RKO (cell line): ENCODE data around the gene RNF157.
"Not testable (repeated sequence)": the region's sequence is repeated elsewhere in the genome, so short reads cannot be mapped to it uniquely, and the experiment has no call there.

Experiments
- DNase-seq: peaks from one replicate; pipeline ENCODE4 v3.0.0-alpha.2; 2016; ENCODE audit warnings: low spot score

RNF157 gene

DNA sequence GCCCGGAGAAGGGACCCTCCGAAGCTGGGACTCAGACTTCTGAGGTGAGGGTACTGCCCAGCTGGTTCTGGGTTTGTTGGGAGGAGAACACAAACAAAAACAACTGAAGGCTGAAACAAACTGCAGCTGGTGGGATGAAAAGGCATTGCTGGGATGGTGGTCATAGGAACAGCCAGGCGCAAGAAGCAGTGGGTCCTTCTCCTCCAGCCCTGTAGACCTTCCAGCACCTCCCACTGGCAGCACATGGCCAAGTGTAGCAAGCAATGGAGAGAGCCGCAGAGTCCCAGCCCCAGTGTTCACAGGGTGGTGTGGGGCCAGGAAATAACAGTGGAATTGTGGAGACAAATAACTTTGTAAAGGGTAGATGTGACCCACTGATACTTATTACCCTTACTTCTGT is 50.6 kb downstream of the RNF157 start:
- no peak for DNase-seq

DNA sequence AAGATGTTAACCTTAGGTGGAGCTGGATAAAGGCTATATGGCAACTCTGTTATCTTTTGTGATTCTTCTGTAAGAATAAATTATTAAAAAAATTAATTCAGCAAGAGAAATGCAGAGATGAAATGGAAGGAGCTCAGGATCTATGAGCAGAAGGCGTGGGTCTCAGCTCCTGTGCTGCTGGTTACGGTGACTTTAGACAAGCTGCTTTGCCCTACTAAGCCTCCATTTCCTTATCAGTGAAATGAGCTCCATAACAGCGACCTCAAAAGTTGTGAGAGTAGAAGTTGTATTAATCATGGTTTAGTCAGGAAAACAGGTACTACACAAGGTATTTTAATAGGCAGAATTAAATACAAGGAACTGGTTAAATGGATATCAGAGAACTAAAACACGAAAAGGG is 51.0 kb downstream of the RNF157 start:
- no peak for DNase-seq

DNA sequence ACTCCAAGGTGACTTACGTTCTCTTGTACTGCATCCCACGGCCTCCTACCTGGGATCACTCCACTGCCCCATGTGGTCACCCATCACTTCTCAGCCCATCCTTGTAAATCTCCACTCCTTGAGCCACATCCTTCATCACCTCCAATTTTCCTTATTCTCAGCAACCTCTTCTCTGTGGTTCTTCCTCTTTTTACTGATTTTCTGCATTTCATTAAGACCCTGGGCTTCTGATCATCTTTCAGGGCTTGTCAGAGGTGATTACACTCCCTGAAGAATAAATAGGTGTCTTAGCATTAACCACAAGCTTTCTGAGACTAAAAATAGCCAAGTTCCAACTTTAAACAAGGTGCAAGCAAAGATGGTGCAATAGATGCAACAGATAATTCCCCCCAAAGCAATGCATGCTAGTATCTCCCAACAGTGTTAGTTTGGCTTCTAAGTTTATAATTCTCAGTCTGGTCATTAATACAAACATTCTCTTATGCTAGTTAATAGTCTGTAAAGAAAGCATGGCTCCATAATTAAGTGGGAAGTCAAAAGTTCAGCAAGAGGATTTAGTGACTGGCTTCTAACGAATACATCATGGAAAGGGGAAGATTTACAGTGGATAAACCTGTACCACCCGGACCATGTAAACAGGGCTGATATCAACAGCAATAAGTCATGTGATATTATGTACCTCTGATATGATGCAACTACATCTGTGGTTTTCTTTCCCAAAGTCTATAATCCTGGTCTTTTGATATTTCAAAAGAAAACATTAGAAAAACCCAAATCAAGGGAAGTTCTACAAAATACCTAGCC is 51.9 kb downstream of the RNF157 start:
- no peak for DNase-seq

DNA sequence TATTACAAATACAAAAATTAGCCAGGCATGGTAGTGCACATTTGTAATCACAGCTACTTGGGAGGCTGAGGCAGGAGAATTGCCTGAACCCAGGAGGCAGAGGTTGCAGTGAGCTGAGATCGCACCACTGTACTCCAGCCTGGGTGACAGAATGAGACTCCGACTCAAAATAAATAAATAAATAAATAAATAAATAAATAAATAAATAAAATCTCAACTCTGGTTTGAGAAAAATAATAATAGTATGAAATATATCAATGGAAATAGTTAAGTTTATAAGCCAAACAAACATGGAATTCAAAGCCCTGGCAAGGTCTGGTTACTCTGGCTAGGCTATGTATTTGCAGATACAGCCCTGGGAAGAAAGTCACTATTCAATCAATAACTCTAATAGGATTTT is 53.5 kb downstream of the RNF157 start:
- not testable (repeated sequence) for DNase-seq

DNA sequence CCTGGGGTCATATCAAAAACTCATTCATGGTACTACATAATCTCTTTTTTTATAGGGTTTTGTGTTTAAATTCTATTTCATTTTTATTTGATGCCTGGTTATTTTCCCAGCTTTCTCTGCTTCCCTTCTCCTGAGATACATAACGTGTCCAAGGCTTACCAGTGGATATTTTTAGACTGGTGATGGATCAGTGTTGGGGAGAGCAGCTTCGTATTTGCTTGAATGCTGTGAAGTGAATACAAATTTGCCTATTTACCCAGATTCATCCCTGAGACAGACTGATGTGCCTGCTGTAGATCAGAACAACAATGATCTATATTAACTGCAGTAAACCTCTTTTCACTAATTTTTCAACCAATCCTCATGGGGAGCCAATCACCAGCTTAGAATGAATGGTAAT is 56.0 kb downstream of the RNF157 start:
- no peak for DNase-seq

DNA sequence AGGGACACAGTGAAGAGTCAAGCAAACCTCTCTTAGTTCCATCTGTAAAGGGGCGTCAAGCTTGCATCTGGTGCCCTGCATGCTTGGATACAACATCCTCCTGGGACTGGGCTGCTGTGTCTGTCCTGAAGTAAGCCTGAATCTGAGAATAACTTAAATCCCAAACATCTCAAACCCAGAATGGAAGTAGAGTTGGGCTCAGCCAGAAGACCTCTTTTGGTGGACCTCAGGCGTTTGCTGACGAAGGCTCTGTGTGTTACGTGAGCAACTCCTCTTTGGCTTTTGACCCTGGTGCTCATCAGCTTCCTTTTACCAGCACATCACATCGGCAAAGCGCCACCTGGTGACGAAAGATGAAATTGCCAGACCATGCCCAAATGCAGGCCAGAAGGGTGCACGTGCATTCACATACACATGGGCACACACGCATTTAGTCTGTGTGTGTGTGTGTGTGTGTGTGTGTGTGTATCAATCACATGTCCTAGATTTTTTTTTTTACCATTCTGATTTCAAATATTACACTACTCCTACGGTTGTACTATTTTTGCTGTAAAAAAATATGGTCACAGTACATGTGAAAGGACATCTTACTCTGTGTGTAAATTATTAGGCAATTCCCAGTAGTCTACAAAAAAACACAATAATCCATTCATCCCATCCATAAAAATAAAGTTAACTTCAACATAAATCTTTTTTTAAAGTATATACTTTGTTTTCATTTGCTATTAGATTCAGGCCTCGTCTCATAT is 58.1 kb downstream of the RNF157 start:
- peak; percentile 91 for DNase-seq

- DNase-seq, result peak; percentile 5
Measured at GRCh38 chr17:76179496-76180467, 60.5 kb downstream of the RNF157 start.

- DNase-seq, result no peak
Measured at GRCh38 chr17:76178124-76178523, 62.2 kb downstream of the RNF157 start.

DNA sequence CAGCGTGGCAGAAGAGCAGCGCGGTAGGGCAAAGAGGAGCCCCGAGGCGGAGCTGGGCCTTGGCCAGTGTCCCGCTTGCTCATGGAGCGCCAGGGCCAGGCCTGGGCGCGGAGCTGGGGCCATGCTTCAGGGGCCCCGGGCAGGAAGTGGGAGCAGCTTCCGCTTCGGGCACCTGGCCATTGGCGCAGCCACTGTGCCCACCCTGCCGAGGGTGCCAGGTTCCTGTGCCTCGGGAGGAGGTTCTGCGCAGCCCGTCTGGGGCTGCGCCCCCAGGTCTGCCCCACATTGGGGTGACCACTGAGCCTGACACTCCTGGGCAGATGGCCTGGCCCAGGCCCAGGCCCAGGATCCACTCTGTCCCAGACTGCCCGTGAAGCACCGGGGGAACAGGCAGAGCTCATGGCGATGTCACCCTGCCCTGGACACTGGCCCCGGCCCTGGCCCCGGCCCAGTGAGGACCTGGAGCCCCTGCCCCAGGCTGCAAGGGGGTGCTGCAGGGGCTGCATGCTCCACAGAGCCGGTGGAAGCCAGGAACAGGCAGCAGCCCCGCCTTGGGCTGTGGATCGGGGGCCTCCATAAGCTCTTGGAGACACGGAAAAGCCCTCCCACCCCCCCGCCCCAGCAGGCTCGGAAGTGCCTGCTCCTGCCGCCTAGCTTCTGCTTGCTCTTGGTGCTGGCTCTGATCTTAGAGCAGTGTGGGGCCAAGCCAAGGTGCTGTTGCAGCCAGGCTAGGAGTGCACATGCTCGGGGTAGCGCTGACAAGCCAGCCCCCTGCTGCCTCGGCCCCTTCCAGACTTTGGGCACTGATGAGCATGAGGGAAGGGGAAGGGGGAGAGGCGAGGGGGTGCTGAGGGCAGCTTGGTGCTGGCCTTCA is 63.4 kb downstream of the RNF157 start:
- DNase-seq, result no peak

- no peak for DNase-seq
Measured at GRCh38 chr17:76174037-76174436, 66.3 kb downstream of the RNF157 start.

DNA sequence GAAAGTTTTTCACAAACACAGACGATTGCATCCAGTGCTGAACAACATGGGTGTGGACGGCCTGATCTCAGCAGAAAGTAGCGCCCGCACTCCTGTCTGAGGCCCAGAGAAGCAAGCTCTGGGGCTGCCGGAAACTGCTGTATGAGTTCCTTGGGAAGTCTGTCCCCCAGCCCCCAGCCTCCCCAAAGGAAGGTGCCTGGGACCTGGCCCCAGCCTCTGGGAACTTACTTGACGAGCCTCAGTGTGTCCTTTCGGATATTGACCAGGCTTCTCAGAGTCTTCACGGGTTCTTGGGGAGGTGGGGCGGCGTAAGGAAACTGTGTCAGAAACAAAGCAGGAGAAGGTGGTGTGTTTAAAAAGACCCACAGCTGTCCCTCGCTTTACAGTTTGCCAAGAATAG is 66.8 kb downstream of the RNF157 start:
- DNase-seq, result no peak

GRCh38 chr17:76171706-76172105 is 68.6 kb downstream of the RNF157 start:
- no peak for DNase-seq

DNA sequence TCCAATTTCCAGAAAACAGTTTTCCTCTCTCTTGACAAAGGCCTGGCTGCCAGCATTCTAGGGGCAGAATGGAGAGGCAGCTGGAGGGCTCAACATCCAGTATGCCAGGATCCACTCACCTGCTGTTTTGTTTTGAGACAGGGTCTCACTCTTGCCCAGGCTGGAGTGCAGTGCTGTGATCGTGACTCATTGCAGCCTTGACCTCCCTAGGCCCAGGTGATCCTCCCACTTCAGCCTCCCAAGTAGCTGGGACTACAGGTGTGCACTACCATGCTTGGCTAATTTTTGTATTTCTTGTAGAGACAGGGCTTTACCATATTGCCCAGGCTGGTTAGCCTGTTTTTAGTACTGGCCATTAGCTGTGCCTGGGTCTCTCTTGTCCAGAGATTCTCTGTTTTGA is 70.2 kb downstream of the RNF157 start:
- no peak for DNase-seq

DNA sequence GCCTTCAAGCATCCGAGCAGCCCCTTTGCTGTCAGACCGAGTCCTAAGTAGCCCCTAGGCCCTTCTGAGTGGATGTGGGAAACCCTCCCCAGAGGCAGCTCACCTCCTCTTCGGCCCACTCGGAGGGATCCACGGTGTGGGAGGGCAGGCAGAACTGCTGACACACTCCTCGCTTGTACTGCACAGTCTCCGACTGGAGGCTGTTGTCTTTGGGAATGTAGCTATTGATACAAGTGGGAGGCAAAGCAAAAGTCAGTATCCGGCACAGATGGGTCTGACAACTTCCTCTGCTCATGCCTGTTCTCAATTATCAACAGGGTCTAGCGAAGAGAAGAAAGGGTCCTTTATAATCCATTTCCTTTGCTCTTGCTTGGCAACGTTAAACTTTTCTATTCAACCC is 73.4 kb downstream of the RNF157 start:
- DNase-seq, result no peak

GRCh38 chr17:76166168-76166567 is 74.1 kb downstream of the RNF157 start:
- DNase-seq, result no peak

- no peak for DNase-seq
Measured at GRCh38 chr17:76164331-76164730, 76.0 kb downstream of the RNF157 start.

DNA sequence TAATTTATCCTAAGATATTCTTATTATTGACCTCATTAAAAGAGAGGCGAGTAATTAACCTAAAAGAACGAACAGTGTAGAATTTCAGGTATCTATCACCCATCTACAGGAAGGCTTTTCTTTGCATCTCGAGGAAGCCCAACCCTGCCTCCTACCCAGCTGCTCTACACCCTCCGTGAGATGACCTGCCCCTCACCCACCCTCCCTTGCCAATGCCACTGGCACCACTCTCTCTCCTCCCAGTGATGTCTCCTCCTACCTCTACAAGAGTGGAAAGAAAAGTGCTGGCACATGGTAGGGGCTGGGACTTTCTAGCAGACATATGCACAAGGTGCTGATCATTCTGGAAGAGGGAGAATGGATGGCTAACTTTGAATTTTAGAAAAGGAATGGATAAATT is 76.4 kb downstream of the RNF157 start:
- no peak for DNase-seq

- DNase-seq, result no peak
Measured at GRCh38 chr17:76161619-76162266, 78.5 kb downstream of the RNF157 start.

DNA sequence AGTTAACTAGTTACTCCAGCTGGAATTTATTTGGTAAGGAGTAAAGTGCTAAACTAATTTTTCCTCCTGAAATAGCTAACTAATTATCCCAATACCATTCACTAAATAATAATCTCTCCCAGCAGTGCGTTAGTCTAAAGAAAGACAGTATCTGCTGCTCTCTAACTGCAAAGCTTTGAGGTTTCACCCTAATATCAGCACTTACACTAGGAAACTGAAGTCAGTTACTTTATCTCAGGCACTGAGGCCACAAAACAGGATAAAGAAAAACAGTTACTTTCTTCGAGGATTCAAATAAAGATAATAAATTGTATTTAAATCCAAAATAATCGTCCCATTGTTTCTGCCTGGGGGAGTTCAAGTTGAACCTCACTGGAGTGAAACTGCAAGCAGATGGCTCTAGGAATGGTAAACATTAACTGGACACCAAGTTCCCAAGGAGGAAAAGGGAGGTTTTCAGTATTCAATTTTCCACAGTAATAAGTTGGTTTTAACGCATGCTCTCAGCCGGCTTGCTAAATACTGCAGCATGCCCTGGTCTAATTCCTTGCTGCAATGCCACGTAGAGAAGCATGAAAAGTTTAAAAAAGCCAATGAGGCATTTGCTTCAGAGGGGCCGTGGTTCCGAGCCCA is 79.3 kb downstream of the RNF157 start:
- no peak for DNase-seq

- no peak for DNase-seq
Measured at GRCh38 chr17:76159157-76159556, 81.1 kb downstream of the RNF157 start.
